Gastrocnemius medialis (tissue), 4 donors: ENCODE measurements around the gene ADAM12. TPM values are rescaled to one million over a fixed set of nuclear protein-coding genes. Genes with fewer than 3 reads are reported as not detected.

ENCODE experiments used
- ATAC-seq, 2 donors: fragments of 150-250 bp; one replicate each; pipeline ENCODE4 v1.9.1; 2016
- DNase-seq, 2 donors: peaks; one replicate each; pipeline ENCODE4 v3.0.0-alpha.2; 2019
- H3K27ac ChIP-seq, 4 donors: fragments of 200-600 bp; sonication (generic); 1 replicate in 1 of 4; 2 replicates in 3 of 4; pipeline ENCODE4 v1.5.1; 2016 to 2018; ENCODE audit warnings: mild to moderate bottlenecking in 2 of 4, moderate library complexity in 1 of 4
- H3K27me3 ChIP-seq, 3 donors: fragments of 200-600 bp; sonication (generic) in 2 of 3; 1 replicate in 1 of 3; 2 replicates in 2 of 3; pipeline versions ENCODE4 v1.5.1 to v1.6.0; 2016 to 2019; ENCODE audit warnings: mild to moderate bottlenecking in 1 of 3, moderate library complexity in 1 of 3
- H3K36me3 ChIP-seq, 2 donors: fragments of 200-600 bp; sonication (generic) in 1 of 2; one replicate each; pipeline ENCODE4 v1.5.1; 2017 to 2018
- H3K4me1 ChIP-seq, 2 donors: fragments of 200-600 bp; sonication (generic) in 1 of 2; one replicate each; pipeline ENCODE4 v1.5.1; 2016 to 2017; ENCODE audit warnings: mild to moderate bottlenecking in 2 of 2
- H3K4me3 ChIP-seq, 4 donors: fragments of 200-600 bp; sonication (generic) in 3 of 4; 1 replicate in 1 of 4; 2 replicates in 3 of 4; pipeline ENCODE4 v1.5.1; 2016 to 2019; ENCODE audit warnings: mild to moderate bottlenecking in 2 of 4
- H3K9me3 ChIP-seq, 3 donors: fragments of 200-600 bp; sonication (generic) in 2 of 3; 1 replicate in 1 of 3; 2 replicates in 2 of 3; pipeline ENCODE4 v1.5.1; 2016 to 2019
- CTCF ChIP-seq, 5 experiments: fragments of 450-650 bp in 3 of 5; fragments of 200-600 bp in 2 of 5; sonication (generic) in 2 of 5; IDR thresholded peaks in 4 of 5; conservative IDR thresholded peaks in 1 of 5; 1 replicate in 4 of 5; 2 replicates in 1 of 5; pipeline ENCODE4 v1.5.1; 2016 to 2019; ENCODE audit warnings: antibody characterized with exemption in 5 of 5, mild to moderate bottlenecking in 3 of 5, moderate library complexity in 3 of 5
- POLR2A ChIP-seq, 2 donors: fragments of 450-650 bp; IDR thresholded peaks; one replicate each; pipeline ENCODE4 v1.6.1; 2017; ENCODE audit warnings: antibody characterized with exemption in 2 of 2, mild to moderate bottlenecking in 2 of 2, moderate library complexity in 2 of 2
- in situ Hi-C, 4 donors: fragments of 200-750 bp; cut with MboI; loops; one replicate each; pipeline versions ENCODE4 v1.15.0 to v1.8.0; 2017; ENCODE audit warnings: low sequenced_read_pairs in 4 of 4
- intact Hi-C: fragments of 100-400 bp; cut with DNase I; formaldehyde crosslinking; loops from one replicate; pipeline ENCODE4 v1.15.1; 2023; ENCODE audit warnings: low total_unique reads
- total RNA-seq, 4 donors: library from RNA; depleted of rRNA; stranded (reverse); fragments of >200 nt; gene quantifications; one replicate each; pipeline versions ENCODE4 v1.1.0 to v1.2.3, GENCODE V29; 2016

The ADAM12 gene
- total RNA-seq, 4 donors from 2014 or later: 0.10 TPM; not detected in 3

- no peak for DNase-seq
- intact Hi-C loops: no loop called here
- H3K4me1 ChIP-seq: no peaks in the 10 kb centered on the region
- in situ Hi-C loops: no loop called here
- no peaks in the 10 kb centered on the region for H3K27me3 ChIP-seq
- H3K4me3 ChIP-seq: no peak overlapping the region
- H3K36me3 ChIP-seq: no peaks in the 10 kb centered on the region
- TF ChIP-seq POLR2A (IDR thresholded peaks at IDR 0.05) (no peak), CTCF (IDR thresholded peaks at IDR 0.05 in 4 of 5, conservative IDR thresholded peaks at IDR 0.05 in 1 of 5) (no peak)
- H3K27ac ChIP-seq: no peak overlapping the region
- H3K9me3 ChIP-seq: no peaks in the 10 kb centered on the region
- ATAC-seq: no peak
Measured at GRCh38 chr10:126374435-126374834, 13.8 kb downstream of the ADAM12 start.

GRCh38 chr10:126373972-126374371 lies 14.3 kb downstream of the ADAM12 start:
- in situ Hi-C loops: no loop called here
- no peak for ATAC-seq

GRCh38 chr10:126373147-126373546 lies 15.1 kb downstream of the ADAM12 start:
- no peak for TF ChIP-seq CTCF (IDR thresholded peaks at IDR 0.05 in 4 of 5, conservative IDR thresholded peaks at IDR 0.05 in 1 of 5)
- intact Hi-C loops: no loop called here
- Histone ChIP-seq H3K4me1 (no peaks in the 10 kb centered on the region), H3K27ac (no peak overlapping the region), H3K4me3 (no peak overlapping the region), H3K27me3 (no peaks in the 10 kb centered on the region), H3K9me3 (no peaks in the 10 kb centered on the region), H3K36me3 (no peaks in the 10 kb centered on the region)
- ATAC-seq (no peak), DNase-seq (no peak)
- in situ Hi-C loops: no loop called here

More at GRCh38 chr10:126373972-126374371, 14.3 kb downstream of the ADAM12 start:
- Histone ChIP-seq H3K4me1 (no peaks in the 10 kb centered on the region), H3K36me3 (no peaks in the 10 kb centered on the region), H3K27ac (no peak overlapping the region), H3K9me3 (no peaks in the 10 kb centered on the region), H3K27me3 (no peaks in the 10 kb centered on the region), H3K4me3 (no peak overlapping the region)
- DNase-seq: no peak
- intact Hi-C loops: no loop called here
- TF ChIP-seq POLR2A (IDR thresholded peaks at IDR 0.05) (no peak), CTCF (IDR thresholded peaks at IDR 0.05 in 4 of 5, conservative IDR thresholded peaks at IDR 0.05 in 1 of 5) (no peak)

GRCh38 chr10:126372396-126372795 lies 15.9 kb downstream of the ADAM12 start:
- no peak overlapping the region for H3K27ac ChIP-seq
- intact Hi-C loops: no loop called here
- no peak for DNase-seq

More at GRCh38 chr10:126372396-126372795, 15.9 kb downstream of the ADAM12 start:
- ATAC-seq: no peak
- Histone ChIP-seq H3K4me3 (no peak overlapping the region), H3K36me3 (no peaks in the 10 kb centered on the region), H3K4me1 (no peaks in the 10 kb centered on the region), H3K27me3 (no peaks in the 10 kb centered on the region), H3K9me3 (no peaks in the 10 kb centered on the region)
- in situ Hi-C loops: no loop called here
- TF ChIP-seq CTCF (IDR thresholded peaks at IDR 0.05 in 4 of 5, conservative IDR thresholded peaks at IDR 0.05 in 1 of 5) (no peak), POLR2A (IDR thresholded peaks at IDR 0.05) (no peak)
